Progenitor cell of endocrine pancreas (in vitro differentiated cells): ENCODE data around the gene ACMSD. TPM values are rescaled to one million over a fixed set of nuclear protein-coding genes. Genes with fewer than 3 reads are reported as not detected.

ENCODE experiments used
- DNase-seq: peaks from one replicate; pipeline ENCODE4 v3.0.0; 2021; ENCODE audit warnings: low spot score; ENCODE audit not compliant: unreplicated experiment
- H3K27ac Mint-ChIP-seq: 2 replicates; pipeline ENCODE4 v1.8.0; 2021; ENCODE audit warnings: mild to moderate bottlenecking, moderate library complexity, mixed read lengths
- H3K27me3 Mint-ChIP-seq: 2 replicates; pipeline ENCODE4 v1.8.0; 2021; ENCODE audit warnings: mixed read lengths
- H3K36me3 Mint-ChIP-seq: 2 replicates; pipeline ENCODE4 v1.8.0; 2022; ENCODE audit warnings: mixed read lengths; ENCODE audit not compliant: insufficient read depth
- H3K4me1 Mint-ChIP-seq: 2 replicates; pipeline ENCODE4 v1.8.0; 2021; ENCODE audit warnings: low read depth, mixed read lengths
- H3K4me3 Mint-ChIP-seq: 2 replicates; pipeline ENCODE4 v1.8.0; 2021; ENCODE audit warnings: low read depth, mild to moderate bottlenecking, moderate library complexity, mixed read lengths
- H3K9me3 Mint-ChIP-seq: 2 replicates; pipeline ENCODE4 v1.8.0; 2021; ENCODE audit warnings: low read depth, mixed read lengths
- CTCF ChIP-seq: fragments of 200-600 bp; sonication (generic); IDR thresholded peaks from one replicate; pipeline ENCODE4 v1.5.0; 2021; ENCODE audit warnings: antibody characterized with exemption, mild to moderate bottlenecking; ENCODE audit not compliant: unreplicated experiment
- total RNA-seq: library from RNA; stranded (reverse); gene quantifications from 2 replicates; pipeline ENCODE4 v1.2.1, GENCODE V29; 2021

ACMSD gene
- total RNA-seq, 1 donor from 2014 or later: not detected

- H3K36me3 Mint-ChIP-seq: peaks cover 7% of the 10 kb centered on the region
- H3K4me1 Mint-ChIP-seq: peaks cover 21% of the 10 kb centered on the region
- no peak for DNase-seq
- TF ChIP-seq CTCF: no peak
- no peak overlapping the region for H3K4me3 Mint-ChIP-seq
- H3K27me3 Mint-ChIP-seq: no peaks in the 10 kb centered on the region
- peak overlapping the region; percentile 41 for H3K27ac Mint-ChIP-seq
- H3K9me3 Mint-ChIP-seq: no peaks in the 10 kb centered on the region
Observed at GRCh38 chr2:134933732-134934131, 95.3 kb downstream of the ACMSD start.

GRCh38 chr2:134934150-134934549 is 95.7 kb downstream of the ACMSD start:
- Mint-ChIP-seq H3K27ac (peak overlapping the region; percentile 44), H3K27me3 (no peaks in the 10 kb centered on the region), H3K4me1 (peaks cover 21% of the 10 kb centered on the region), H3K9me3 (no peaks in the 10 kb centered on the region), H3K36me3 (peaks cover 8% of the 10 kb centered on the region), H3K4me3 (no peak overlapping the region)
- no peak for DNase-seq
- TF ChIP-seq CTCF: no peak

- Mint-ChIP-seq H3K36me3 (peaks cover 9% of the 10 kb centered on the region), H3K4me3 (no peak overlapping the region), H3K4me1 (peaks cover 21% of the 10 kb centered on the region), H3K27me3 (no peaks in the 10 kb centered on the region), H3K9me3 (no peaks in the 10 kb centered on the region), H3K27ac (peak overlapping the region; percentile 44)
- no peak for TF ChIP-seq CTCF
- DNase-seq: no peak
Observed at GRCh38 chr2:134934641-134935040, 96.2 kb downstream of the ACMSD start.

DNA sequence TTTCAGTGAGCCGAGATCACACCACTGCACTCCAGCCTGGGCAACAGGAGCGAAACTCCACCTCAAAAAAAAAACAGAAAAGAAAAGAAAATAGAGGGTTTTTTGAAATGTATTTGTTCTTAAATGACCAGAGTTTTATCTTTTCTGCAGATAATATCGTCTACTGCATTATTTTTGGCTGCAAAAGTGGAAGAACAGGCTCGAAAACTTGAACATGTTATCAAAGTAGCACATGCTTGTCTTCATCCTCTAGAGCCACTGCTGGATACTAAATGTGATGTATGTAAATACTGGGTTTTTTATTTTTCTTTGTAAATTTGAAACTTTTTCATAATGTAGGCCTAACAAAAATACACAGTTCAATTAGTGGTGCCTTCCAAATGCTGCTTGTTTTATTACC is 98.3 kb downstream of the ACMSD start:
- Mint-ChIP-seq H3K4me1 (peaks cover 21% of the 10 kb centered on the region), H3K4me3 (no peak overlapping the region), H3K9me3 (no peaks in the 10 kb centered on the region), H3K27me3 (no peaks in the 10 kb centered on the region), H3K36me3 (peaks cover 11% of the 10 kb centered on the region), H3K27ac (peak overlapping the region; percentile 69)
- TF ChIP-seq CTCF: no peak
- DNase-seq: no peak

GRCh38 chr2:134943540-134943939 is 105.1 kb downstream of the ACMSD start:
- peaks cover 17% of the 10 kb centered on the region for H3K36me3 Mint-ChIP-seq
- TF ChIP-seq CTCF: no peak
- H3K4me1 Mint-ChIP-seq: no peaks in the 10 kb centered on the region
- no peaks in the 10 kb centered on the region for H3K27me3 Mint-ChIP-seq
- H3K27ac Mint-ChIP-seq: no peak overlapping the region
- no peaks in the 10 kb centered on the region for H3K9me3 Mint-ChIP-seq
- H3K4me3 Mint-ChIP-seq: no peak overlapping the region
- DNase-seq: no peak
